NCI-H128 (cell line): Measurements from ENCODE around the gene ERVW-1.

Source experiments
- DNase-seq: peaks from one replicate; lab custom pipeline; 2025; ENCODE audit not compliant: unreplicated experiment; lab: John Stamatoyannopoulos, UW

ERVW-1 gene

GRCh38 chr7:92425311-92425947 lies 52.3 kb downstream of the ERVW-1 start:
- no peak for DNase-seq

DNA sequence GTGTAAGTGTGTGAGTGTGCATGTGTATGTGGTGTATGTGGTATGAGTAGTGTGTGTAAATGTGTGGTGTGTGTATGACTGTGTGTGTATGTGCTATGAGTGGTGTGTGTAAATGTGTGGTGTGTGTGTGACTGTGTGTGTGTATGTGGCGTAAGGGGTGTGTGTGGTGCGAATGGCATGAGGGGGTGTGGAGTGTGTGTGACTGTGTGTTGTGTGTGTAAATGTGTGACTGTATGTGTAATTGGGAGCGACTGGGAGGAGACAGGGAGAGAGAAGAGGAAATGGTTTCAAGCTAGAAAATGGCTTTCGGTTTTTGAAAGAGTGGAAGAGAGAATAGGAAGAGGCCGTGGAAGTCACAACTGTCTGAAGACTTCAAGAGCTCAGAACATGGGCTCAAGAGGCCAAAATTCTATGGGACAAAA lies 54.0 kb downstream of the ERVW-1 start:
- no peak for DNase-seq

- no peak for DNase-seq
These were observed 54.8 kb downstream of the ERVW-1 start for GRCh38 chr7:92422926-92423325.

- no peak for DNase-seq
These were observed 55.9 kb downstream of the ERVW-1 start for GRCh38 chr7:92421676-92422435.
